LNCAP (cell line): ENCODE results near the gene MYO9A.

Experiments used
- CTCF ChIP-seq: fragments of 450-650 bp; IDR thresholded peaks from 2 replicates; pipeline ENCODE4 v1.5.1; 2017; ENCODE audit warnings: mild to moderate bottlenecking

MYO9A gene

GRCh38 chr15:72116731-72117485 lies 1.0 kb downstream of the MYO9A start:
- no peak for TF ChIP-seq CTCF

GRCh38 chr15:72113347-72114031 lies 4.5 kb downstream of the MYO9A start:
- TF ChIP-seq CTCF = no peak

DNA sequence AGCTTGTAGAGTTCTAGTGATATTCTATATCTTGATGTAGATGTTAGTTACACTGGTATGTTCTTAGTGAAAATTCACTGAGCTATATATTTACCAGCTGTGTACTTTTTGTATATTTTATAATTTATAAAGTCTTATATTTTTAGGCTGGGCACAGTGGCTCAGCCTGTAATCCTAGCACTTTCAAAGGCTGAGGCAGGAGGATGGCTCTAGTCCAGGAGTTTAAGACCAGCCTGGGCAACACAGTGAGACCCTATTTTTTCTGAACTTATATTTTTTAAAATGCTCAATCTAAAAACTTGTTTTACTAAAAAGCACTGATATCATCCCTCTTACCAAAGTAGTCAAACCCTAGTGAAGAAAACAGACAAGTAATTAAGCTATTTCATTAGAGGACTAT lies 5.1 kb downstream of the MYO9A start:
- no peak for TF ChIP-seq CTCF

- TF ChIP-seq CTCF = no peak
Observed at GRCh38 chr15:72112116-72112515, 5.8 kb downstream of the MYO9A start.

- TF ChIP-seq CTCF = no peak
Observed at GRCh38 chr15:72110355-72110754, 7.6 kb downstream of the MYO9A start.

DNA sequence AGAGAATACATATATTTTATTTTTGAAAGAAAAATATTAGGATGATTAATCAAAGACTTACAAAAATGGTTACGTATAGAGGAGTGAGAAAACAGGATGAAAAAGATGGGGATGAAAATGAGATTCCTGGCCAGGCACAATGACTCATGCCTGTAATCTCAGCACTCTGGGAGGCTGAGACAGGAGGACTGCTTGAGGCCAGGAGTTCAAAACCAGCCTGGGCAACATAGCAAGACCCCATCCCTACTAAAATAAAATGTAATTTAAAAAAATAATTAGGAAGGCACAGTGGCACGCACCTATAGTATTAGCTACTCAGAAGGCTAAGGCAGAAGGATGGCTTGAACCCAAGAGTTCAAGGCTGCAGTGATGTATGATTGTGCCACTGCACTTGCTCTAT lies 11.9 kb downstream of the MYO9A start:
- TF ChIP-seq CTCF = no peak

DNA sequence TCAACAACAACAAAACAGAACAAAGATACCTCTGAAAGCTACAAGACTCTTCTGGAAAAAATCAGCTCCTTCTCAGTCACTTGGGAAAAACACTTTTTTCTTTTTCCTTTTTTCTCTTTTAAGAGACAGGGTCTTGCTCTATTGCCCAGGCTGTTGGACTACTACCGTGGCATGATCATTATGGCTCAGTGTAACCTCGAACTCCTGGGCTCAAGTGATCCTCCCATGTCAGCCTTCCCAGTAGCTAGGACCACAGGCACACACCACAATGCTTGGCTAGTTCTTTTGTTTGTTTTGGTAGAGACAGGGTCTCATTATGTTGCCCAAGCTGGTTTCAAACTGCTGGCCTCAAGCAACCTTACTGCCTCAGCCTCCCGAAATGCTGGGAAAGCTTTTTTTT lies 12.8 kb downstream of the MYO9A start:
- TF ChIP-seq CTCF = no peak
